Measurements from ENCODE around the gene SERPINB2.

The SERPINB2 gene

DNA sequence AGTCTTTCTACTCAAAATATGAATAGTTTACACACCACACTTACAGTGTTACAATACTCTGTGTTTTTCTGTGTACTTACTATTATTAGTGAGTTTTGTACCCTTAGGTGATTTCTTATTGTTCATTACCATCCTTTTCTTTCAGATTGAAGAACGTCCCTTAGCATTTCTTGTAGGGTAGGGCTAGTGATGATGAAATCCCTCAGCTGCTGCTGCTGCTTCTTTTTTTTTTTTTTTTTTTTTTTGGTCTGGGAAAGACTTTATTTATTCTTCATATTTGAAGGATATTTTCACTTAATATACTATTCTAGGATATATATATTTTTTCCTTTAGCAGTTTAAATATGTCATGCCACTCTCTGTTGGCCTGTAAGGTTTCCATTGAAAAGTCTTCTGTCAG, 29.0 kb upstream of the SERPINB2 start:
- Histone ChIP-seq H3K79me1 (ENCODE audit: low read length) (no peaks in the 10 kb centered on the region), H3K79me2 (ENCODE audit: control insufficient read depth, insufficient read depth, low read length) (no peaks in the 10 kb centered on the region), H3K23ac (ENCODE audit: low read length) (no peak overlapping the region), H2BK5ac (ENCODE audit: low read length) (no peak overlapping the region), H2BK120ac (ENCODE audit: low read depth, low read length) (no peak overlapping the region), H3K9ac (ENCODE audit: low read length) (no peak overlapping the region), H3K27ac (ENCODE audit: low read depth, low read length) (no peak overlapping the region), H2AK5ac (ENCODE audit: low read length) (no peak overlapping the region), H2BK15ac (replicated peaks; ENCODE audit: low read depth) (no peak overlapping the region), H3K4me2 (ENCODE audit: low read length) (no peak overlapping the region), H3K18ac (ENCODE audit: low read length) (no peak overlapping the region), H3K4ac (ENCODE audit: low read depth, low read length) (no peak overlapping the region), H3K4me1 (ENCODE audit: control insufficient read depth, low read depth, low read length) (no peaks in the 10 kb centered on the region), H4K5ac (ENCODE audit: low read length) (no peak overlapping the region), H3K4me3 (ENCODE audit: low read length) (no peak overlapping the region), H3K27me3 (ENCODE audit: insufficient read depth, low read length, poor library complexity) (no peaks in the 10 kb centered on the region), H3K56ac (ENCODE audit: low read length) (no peak overlapping the region), H4K8ac (ENCODE audit: low read depth, low read length) (no peak overlapping the region), H3K36me3 (ENCODE audit: control insufficient read depth, insufficient read depth, low read length) (no peaks in the 10 kb centered on the region)
- WGBS (ENCODE audit: extremely low coverage, insufficient coverage, low lambda C conversion rate), result no CpG with 5 or more reads among the region's 1 CpG
- no peak for DNase-seq

- no peak overlapping the region for H3K9ac ChIP-seq (ENCODE audit: low read length)
- H3K27ac ChIP-seq (ENCODE audit: low read depth, low read length), result no peak overlapping the region
- H4K5ac ChIP-seq (ENCODE audit: low read length), result no peak overlapping the region
- H3K18ac ChIP-seq (ENCODE audit: low read length), result no peak overlapping the region
- H2BK15ac ChIP-seq (replicated peaks; ENCODE audit: low read depth), result no peak overlapping the region
- H3K56ac ChIP-seq (ENCODE audit: low read length), result no peak overlapping the region
- no peaks in the 10 kb centered on the region for H3K27me3 ChIP-seq (ENCODE audit: insufficient read depth, low read length, poor library complexity)
- H3K23ac ChIP-seq (ENCODE audit: low read length), result no peak overlapping the region
- no peak overlapping the region for H3K4ac ChIP-seq (ENCODE audit: low read depth, low read length)
- no peaks in the 10 kb centered on the region for H3K79me1 ChIP-seq (ENCODE audit: low read length)
- no peak overlapping the region for H2AK5ac ChIP-seq (ENCODE audit: low read length)
- H3K4me3 ChIP-seq (ENCODE audit: low read length), result no peak overlapping the region
- no peaks in the 10 kb centered on the region for H3K4me1 ChIP-seq (ENCODE audit: control insufficient read depth, low read depth, low read length)
- H2BK120ac ChIP-seq (ENCODE audit: low read depth, low read length), result no peak overlapping the region
- no peak overlapping the region for H3K4me2 ChIP-seq (ENCODE audit: low read length)
- H3K36me3 ChIP-seq (ENCODE audit: control insufficient read depth, insufficient read depth, low read length), result no peaks in the 10 kb centered on the region
- WGBS (ENCODE audit: extremely low coverage, insufficient coverage, low lambda C conversion rate), result no CpG with 5 or more reads among the region's 2 CpGs
- DNase-seq, result no peak
- no peaks in the 10 kb centered on the region for H3K79me2 ChIP-seq (ENCODE audit: control insufficient read depth, insufficient read depth, low read length)
- H2BK5ac ChIP-seq (ENCODE audit: low read length), result no peak overlapping the region
- H4K8ac ChIP-seq (ENCODE audit: low read depth, low read length), result no peak overlapping the region
Measured at GRCh38 chr18:63859781-63860475, 27.6 kb upstream of the SERPINB2 start.

DNA sequence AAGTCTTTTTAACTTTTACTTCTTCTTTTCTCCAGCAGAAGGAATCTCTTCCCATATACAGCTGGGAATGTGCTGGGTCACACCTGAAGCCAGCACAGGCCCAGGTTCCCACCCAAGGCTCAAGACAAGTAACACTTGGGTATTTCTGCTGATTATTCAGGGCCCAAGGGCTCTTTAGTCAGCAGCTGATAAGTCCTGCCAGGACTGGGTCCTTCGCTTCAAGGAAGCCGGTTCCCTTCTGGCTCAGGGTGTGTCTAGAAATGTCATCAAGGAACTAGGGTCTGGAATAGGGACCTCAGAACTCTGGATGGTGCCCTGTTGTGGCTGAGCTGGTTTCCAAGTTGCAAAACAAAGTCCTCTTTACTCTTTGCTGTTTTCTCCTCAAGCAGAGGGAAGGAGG, 27.0 kb upstream of the SERPINB2 start:
- Histone ChIP-seq H3K4me2 (ENCODE audit: low read length) (no peak overlapping the region), H3K4me1 (ENCODE audit: control insufficient read depth, low read depth, low read length) (no peaks in the 10 kb centered on the region), H3K27ac (ENCODE audit: low read depth, low read length) (no peak overlapping the region), H3K23ac (ENCODE audit: low read length) (no peak overlapping the region), H3K79me2 (ENCODE audit: control insufficient read depth, insufficient read depth, low read length) (no peaks in the 10 kb centered on the region), H3K79me1 (ENCODE audit: low read length) (no peaks in the 10 kb centered on the region), H3K36me3 (ENCODE audit: control insufficient read depth, insufficient read depth, low read length) (no peaks in the 10 kb centered on the region), H3K27me3 (ENCODE audit: insufficient read depth, low read length, poor library complexity) (no peaks in the 10 kb centered on the region), H2AK5ac (ENCODE audit: low read length) (no peak overlapping the region), H3K9ac (ENCODE audit: low read length) (no peak overlapping the region), H2BK120ac (ENCODE audit: low read depth, low read length) (no peak overlapping the region), H3K56ac (ENCODE audit: low read length) (no peak overlapping the region), H4K5ac (ENCODE audit: low read length) (no peak overlapping the region), H3K4ac (ENCODE audit: low read depth, low read length) (no peak overlapping the region), H3K4me3 (ENCODE audit: low read length) (no peak overlapping the region), H3K18ac (ENCODE audit: low read length) (no peak overlapping the region), H2BK15ac (replicated peaks; ENCODE audit: low read depth) (no peak overlapping the region), H4K8ac (ENCODE audit: low read depth, low read length) (no peak overlapping the region), H2BK5ac (ENCODE audit: low read length) (no peak overlapping the region)
- no peak for DNase-seq
- no CpG with 5 or more reads among the region's 2 CpGs for WGBS (ENCODE audit: extremely low coverage, insufficient coverage, low lambda C conversion rate)

DNA sequence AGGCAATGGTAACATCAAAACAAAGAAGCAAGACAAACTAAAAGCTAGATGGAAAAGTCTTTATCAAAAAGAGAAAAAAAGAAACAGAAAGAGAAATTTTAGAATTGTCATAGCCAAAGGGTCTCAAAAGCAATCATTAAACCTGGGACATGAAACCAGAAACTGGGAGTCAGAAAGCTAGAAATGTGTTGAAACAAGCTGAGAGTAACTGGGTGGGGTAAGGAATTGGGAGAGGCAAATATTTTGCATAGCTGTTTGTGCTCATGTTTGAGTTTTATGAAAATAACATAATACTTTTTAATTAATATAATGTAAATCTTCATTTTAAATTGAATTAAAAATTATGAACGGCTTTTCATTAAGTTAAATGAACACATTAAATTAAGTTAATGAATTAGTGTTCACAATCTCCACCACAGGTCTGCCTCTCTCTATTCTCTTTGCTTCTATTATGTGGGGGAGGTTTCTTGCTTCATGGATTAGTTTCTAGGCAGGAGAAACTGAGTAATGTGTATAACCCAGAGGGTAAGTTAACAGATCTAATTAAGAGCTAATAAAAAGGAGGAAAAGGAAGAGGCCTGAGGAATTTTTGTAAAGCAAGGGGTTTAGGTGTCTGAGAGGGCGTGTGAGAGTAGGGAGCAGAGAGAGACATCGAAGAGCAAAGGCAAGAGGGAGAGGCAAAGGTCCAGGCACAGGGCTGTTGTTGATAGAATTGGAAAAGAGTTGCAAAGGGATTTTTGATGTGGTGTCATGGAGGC, 20.0 kb upstream of the SERPINB2 start:
- Histone ChIP-seq H3K27ac (ENCODE audit: low read depth, low read length) (no peak overlapping the region), H3K4ac (ENCODE audit: low read depth, low read length) (no peak overlapping the region), H3K4me2 (ENCODE audit: low read length) (no peak overlapping the region), H2AK5ac (ENCODE audit: low read length) (no peak overlapping the region), H4K5ac (ENCODE audit: low read length) (no peak overlapping the region), H3K79me2 (ENCODE audit: control insufficient read depth, insufficient read depth, low read length) (no peaks in the 10 kb centered on the region), H4K8ac (ENCODE audit: low read depth, low read length) (no peak overlapping the region), H3K23ac (ENCODE audit: low read length) (no peak overlapping the region), H3K27me3 (ENCODE audit: insufficient read depth, low read length, poor library complexity) (no peaks in the 10 kb centered on the region), H3K56ac (ENCODE audit: low read length) (no peak overlapping the region), H3K79me1 (ENCODE audit: low read length) (no peaks in the 10 kb centered on the region), H3K4me3 (ENCODE audit: low read length) (no peak overlapping the region), H3K4me1 (ENCODE audit: control insufficient read depth, low read depth, low read length) (no peaks in the 10 kb centered on the region), H3K9ac (ENCODE audit: low read length) (no peak overlapping the region), H2BK120ac (ENCODE audit: low read depth, low read length) (no peak overlapping the region), H2BK15ac (replicated peaks; ENCODE audit: low read depth) (no peak overlapping the region), H3K18ac (ENCODE audit: low read length) (no peak overlapping the region), H3K36me3 (ENCODE audit: control insufficient read depth, insufficient read depth, low read length) (no peaks in the 10 kb centered on the region), H2BK5ac (ENCODE audit: low read length) (no peak overlapping the region)
- DNase-seq, result no peak
- no CpG with 5 or more reads among the region's 3 CpGs for WGBS (ENCODE audit: extremely low coverage, insufficient coverage, low lambda C conversion rate)

DNA sequence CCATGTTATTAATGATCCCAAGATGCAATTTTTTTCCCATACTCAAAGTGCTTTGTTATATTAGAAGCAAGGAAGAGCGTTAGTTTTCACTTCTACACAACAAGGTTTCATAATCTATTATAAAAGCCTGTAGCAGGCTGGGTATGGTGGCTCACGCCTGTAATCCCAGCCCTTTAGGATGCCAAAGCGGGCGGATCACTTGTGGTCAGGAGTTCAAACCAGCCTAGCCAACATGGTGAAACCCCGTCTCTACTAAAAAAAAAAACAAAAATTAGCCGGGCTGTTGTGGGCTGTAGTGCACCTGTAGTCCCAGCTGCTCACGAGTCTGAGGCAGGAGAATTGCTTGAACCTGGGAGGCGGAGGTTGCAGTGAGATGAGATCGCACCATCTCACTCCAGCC, 19.0 kb upstream of the SERPINB2 start:
- Histone ChIP-seq H3K18ac (ENCODE audit: low read length) (no peak overlapping the region), H2BK5ac (ENCODE audit: low read length) (no peak overlapping the region), H4K8ac (ENCODE audit: low read depth, low read length) (no peak overlapping the region), H2BK15ac (replicated peaks; ENCODE audit: low read depth) (no peak overlapping the region), H3K79me1 (ENCODE audit: low read length) (no peaks in the 10 kb centered on the region), H3K4me3 (ENCODE audit: low read length) (no peak overlapping the region), H4K5ac (ENCODE audit: low read length) (no peak overlapping the region), H3K27ac (ENCODE audit: low read depth, low read length) (no peak overlapping the region), H3K27me3 (ENCODE audit: insufficient read depth, low read length, poor library complexity) (no peaks in the 10 kb centered on the region), H3K56ac (ENCODE audit: low read length) (no peak overlapping the region), H3K9ac (ENCODE audit: low read length) (no peak overlapping the region), H3K4me1 (ENCODE audit: control insufficient read depth, low read depth, low read length) (no peaks in the 10 kb centered on the region), H3K23ac (ENCODE audit: low read length) (no peak overlapping the region), H3K4ac (ENCODE audit: low read depth, low read length) (no peak overlapping the region), H3K4me2 (ENCODE audit: low read length) (no peak overlapping the region), H2AK5ac (ENCODE audit: low read length) (no peak overlapping the region), H2BK120ac (ENCODE audit: low read depth, low read length) (no peak overlapping the region), H3K36me3 (ENCODE audit: control insufficient read depth, insufficient read depth, low read length) (no peaks in the 10 kb centered on the region), H3K79me2 (ENCODE audit: control insufficient read depth, insufficient read depth, low read length) (no peaks in the 10 kb centered on the region)
- no peak for DNase-seq
- WGBS (ENCODE audit: extremely low coverage, insufficient coverage, low lambda C conversion rate), result no CpG with 5 or more reads among the region's 9 CpGs

All from mesendoderm (in vitro differentiated cells).